Activated CD8-positive, alpha-beta memory T cell treated with anti-CD3 and anti-CD28 coated beads for 4 hours (primary cell): ENCODE measurements around the gene THSD4.
"Not testable (repeated sequence)": the region's sequence is repeated elsewhere in the genome, so short reads cannot be mapped to it uniquely, and the experiment has no call there.

Experiments used
- DNase-seq, 2 donors: peaks; one replicate each; pipeline ENCODE4 v3.0.0-alpha.2; 2020; ENCODE audit warnings: low read depth in 2 of 2

Gene THSD4

DNA sequence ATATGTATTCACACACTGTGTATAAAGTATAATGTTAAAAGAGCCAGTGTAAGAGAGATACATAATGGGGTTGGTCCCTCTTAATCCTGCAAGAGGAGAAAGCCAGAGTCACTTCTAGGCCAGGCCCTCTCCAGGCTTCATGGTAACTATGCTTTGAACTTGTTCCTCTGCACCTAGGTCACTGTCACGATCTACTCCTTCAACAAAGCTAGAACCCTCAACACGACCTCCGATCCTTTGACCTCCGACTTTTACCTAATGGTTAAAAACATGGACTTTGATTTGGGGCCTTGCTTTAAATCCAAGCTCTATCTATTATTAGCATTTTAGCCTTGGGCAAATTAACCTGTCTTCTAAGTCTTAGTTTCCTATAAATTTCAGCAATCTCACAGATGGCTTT lies 541.2 kb downstream of the THSD4 start:
- no peak for DNase-seq

GRCh38 chr15:71657141-71657540 lies 541.9 kb downstream of the THSD4 start:
- no peak for DNase-seq

- no peak for DNase-seq
Measured at GRCh38 chr15:71658036-71658435, 542.8 kb downstream of the THSD4 start.

DNA sequence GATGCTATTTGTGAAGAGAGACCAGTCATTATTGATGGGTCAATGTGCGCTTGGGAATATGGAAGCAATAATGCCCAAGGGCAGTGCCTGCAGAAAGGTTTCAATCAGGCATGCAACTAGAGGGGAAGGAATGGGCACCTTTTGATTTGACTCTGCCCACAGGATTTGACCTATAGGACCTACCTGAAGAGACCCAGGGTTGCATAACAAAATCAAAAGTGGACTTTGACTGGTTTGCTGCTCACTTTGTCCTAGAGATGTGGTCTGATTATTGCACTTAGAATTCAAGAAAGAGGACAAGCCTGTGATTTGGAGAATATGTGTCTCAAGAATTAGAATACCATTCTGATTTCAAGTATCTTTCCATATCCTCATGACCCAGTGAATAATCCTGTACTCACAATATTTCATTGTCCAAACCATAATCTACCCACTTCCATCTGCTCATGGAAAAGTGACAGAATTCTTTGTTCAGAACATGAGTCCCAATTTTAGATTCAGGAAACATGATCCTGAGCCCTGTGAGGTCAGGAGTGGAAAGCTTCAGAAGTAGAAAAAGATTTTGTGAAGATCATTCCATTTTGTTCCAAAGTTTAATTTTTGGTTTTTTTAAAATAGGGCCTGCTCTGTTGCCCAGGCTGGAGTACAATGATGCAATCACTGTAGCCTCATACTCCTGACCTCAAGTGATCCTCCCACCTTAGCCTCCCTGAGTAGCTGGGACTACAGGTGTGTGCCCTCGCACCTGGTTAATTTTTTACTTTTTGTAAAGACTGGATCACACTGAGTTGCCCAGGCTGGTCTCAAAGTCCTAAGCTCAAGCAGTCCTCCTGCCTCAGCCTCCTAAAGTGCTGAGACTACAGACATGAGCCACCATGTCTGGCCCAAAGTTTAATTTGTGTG lies 543.8 kb downstream of the THSD4 start:
- DNase-seq = no peak

GRCh38 chr15:71659730-71660067 lies 544.4 kb downstream of the THSD4 start:
- DNase-seq = no peak

- DNase-seq = no peak
Measured at GRCh38 chr15:71660501-71660900, 545.2 kb downstream of the THSD4 start.

DNA sequence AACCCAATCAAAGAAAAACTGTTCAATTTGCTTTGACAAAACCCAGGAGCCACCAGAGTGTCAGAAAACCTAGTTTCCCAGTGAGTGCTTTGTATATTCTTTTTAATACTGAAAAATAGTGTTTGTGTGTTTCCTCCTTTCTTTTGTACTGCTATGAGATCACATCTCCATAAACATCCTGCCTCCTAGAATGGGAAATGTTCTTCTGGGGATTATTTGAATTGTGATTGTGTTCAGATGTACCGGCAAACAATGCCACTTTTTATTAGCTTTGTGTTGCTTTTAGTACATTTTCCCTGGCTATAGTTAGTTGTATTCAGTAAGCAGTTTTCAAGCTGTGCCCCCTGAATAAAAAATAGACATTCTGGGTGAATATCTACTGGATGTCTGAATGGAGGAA lies 547.0 kb downstream of the THSD4 start:
- no peak for DNase-seq

DNA sequence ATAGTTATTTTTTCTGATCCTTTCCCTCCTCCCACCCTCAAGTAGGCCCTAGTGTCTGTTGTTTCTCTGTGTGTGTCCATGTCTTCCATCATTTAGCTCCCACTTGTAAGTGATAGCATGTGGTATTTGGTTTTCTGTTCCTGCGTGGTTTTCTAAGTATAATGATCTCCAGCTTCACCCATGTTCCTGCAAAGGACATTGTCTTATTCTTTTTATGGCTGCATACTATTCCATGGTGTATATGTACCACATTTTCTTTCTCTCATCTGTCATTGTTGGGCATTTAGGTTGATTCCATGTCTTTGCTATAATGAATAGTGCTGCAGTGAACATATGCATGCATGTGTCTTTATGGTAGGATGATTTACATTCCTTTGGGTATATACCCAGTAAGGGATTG lies 549.4 kb downstream of the THSD4 start:
- no peak for DNase-seq

DNA sequence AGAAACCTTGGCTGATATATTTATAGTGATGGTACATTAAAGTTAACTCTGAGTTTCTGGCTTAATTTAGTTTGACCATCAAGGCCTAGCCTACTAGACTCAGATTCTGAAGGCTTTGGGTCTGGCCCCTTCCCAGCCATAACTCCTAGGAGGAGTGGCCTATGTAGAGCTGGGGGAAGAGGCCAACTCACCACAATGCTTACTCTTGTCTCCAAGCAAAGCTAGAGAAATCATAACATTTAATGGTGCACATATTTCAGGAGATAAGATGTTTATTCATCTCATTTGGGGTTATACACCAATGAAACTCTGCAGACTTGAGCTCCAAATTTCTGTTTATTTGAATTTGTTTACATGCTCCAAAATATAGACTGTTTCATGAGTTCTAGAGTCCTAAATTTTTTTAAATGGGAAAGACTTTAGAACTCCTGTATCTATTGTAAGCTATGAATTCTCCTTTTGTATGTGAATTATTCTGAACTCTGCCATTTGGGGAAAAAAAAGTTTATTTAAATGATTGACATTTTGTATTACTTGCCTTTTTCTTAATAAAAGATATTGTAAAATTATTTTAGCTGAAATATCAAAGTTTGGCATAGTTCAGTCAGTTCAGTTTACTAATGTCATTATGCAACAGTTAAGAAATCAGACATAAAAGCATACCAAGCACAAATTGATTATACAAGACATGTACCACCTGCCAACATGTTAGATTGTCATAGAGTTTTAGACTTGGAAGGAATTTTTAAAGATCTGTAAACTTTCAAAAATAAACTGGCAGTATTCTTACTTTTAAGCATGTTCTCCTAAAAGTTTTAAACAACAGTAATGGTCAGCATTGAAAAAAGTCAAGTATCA lies 551.7 kb downstream of the THSD4 start:
- no peak for DNase-seq

- DNase-seq = no peak
Measured at GRCh38 chr15:71669688-71670087, 554.4 kb downstream of the THSD4 start.

DNA sequence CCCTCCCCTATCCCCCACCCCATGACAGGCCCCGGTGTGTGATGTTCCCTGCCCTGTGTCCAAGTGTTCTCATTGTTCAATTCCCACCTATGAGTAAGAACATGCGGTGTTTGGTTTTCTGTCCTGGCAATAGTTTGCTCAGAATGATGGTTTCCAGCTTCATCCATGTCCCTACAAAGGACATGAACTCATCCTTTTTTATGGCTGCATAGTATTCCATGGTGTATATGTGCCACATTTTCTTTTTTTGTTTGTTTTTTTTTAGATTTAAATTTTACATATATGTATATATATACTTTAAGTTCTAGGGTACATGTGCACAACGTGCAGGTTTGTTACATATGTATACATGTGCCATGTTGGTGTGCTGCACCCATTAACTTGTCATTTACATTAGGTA lies 555.0 kb downstream of the THSD4 start:
- not testable (repeated sequence) for DNase-seq

DNA sequence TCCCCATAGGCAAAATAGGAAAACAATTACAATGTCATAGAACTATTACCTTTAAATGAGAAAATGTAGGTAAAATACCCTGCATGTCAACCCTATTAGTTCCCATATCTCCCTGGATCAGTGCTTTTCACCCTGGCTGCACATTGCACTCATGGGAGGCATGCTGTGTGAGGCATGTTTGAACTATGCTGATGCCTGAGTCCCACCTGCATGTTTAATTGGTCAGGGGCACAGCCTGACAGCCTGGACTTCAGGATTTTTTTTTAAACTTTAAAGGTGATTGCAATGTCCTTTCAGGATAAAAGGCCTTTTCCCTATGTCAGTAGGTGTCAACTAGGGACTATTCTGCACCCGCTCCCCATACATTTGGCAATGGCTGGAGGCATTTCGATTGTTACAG lies 559.1 kb downstream of the THSD4 start:
- no peak for DNase-seq

DNA sequence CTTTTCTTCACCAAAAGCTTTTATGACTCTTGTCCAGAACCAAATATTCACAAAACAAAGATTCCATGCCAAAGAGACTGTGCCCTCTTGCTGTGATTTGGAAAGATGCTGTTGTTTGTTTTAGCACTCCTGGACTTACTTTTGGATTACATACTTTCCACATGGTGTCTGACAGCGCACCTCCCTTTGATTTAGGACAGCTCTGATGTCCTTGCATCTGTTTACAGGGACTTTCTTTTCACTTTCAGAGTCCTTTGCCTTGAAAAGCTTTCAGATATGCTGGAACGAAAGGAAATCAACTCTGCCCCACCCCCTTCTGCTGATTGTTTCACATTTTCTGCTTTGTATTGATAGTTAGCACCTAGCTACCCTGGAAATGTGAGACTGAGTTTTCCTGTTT lies 562.1 kb downstream of the THSD4 start:
- no peak for DNase-seq

DNA sequence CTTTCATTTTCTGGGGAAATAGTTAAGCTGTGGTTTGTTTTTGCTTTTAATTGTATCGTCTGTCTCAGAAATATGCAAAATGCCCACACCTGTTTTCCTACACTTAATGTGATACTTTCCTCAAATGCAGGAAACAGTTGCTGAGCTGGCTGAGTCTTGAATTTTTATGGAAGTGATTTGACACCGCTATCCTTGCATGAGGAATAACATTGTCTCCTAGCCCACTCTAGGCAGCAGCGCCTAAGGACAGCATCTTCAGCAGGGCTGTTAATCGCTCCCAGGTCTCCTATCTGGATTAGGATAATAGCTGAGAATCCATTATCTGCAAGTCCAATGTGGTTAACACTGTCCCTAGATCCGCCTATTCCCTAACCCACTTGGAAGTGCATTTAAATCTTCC lies 562.5 kb downstream of the THSD4 start:
- DNase-seq = no peak

- DNase-seq = no peak
Measured at GRCh38 chr15:71678191-71678590, 562.9 kb downstream of the THSD4 start.

- DNase-seq = no peak
Measured at GRCh38 chr15:71678605-71679004, 563.3 kb downstream of the THSD4 start.

- DNase-seq = no peak
Measured at GRCh38 chr15:71679223-71679792, 564.0 kb downstream of the THSD4 start.

DNA sequence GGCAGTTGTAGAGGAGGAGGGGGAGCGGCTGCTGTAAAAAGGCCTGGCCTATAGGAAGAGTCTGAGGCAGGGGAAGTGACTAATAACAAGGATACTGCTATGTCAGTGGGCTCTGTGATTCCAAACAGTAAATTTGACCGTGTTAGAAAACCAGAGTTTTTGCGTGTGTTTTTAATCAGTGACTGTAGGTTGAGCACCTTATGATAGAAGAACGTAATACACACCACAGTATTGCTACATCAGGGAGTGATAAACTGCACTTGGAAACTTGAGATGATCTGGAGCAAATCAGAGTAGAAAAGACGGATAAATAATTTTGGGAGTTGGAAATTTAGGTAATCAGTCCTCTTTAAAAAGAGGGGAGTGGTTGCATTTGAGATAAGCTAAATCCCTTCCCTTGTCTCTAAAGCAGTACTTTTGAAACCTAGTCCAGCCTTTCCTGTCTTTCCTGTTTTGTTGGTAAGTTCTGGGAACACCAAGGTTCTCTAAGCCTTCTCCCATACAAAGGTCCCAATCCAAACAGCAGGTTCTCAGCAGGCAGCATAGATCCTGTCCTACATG lies 564.6 kb downstream of the THSD4 start:
- no peak for DNase-seq

DNA sequence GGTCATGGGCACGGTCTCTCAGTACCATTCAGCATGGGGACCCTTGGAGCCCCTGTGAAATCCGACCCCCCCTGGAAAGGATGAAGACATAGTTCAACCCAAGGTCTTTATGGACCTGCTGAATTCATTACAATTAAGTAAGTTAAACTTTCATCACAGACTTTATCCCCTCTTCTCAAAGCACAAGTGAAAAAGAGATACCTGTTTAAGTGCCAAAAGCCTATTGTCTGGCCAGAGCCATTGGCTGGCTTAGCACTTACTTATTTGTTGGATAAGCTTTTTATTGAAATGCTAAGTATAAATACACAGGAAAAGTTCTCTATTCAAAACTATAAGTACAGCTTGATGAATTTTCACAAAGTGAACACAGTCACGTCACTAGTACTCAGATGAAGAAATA lies 566.7 kb downstream of the THSD4 start:
- DNase-seq = no peak

DNA sequence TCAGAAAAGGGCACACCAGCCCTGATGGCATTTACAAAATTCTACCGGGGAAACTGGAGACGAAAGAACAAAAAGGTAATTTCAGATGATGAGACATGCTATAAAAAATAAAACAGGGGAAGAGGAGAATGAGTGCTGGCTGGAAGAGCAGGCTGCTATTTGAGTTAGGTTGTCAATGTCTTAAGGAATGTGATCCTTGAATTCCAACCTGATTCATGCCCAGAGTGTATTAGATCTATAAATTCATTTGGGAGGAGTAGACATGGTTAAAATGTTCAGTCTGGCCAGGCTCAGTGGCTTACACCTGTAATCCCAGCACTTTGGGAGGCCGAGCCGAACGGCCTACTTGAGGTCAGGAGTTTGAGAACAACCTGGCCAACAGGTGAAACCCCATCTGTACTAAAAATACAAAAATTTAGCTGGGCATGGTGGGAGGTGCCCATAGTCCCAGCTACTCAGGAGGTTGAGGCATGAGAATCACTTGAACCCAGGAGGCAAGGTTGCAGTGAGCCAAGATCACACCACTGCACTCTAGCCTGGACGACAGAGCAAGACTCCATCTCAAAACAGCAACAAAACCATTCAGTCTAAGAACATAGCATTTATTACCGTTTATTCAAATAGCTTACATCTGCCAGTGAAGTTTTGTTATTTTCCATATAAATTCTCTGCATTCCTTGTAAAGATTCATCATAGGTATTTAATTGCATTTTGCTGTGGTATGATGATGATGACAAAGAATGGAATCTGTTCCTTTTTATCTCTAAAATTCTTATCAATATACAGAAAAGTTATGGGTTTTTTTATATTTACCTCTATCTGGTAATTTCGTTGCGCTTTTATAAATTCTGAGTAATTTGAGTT lies 568.4 kb downstream of the THSD4 start:
- DNase-seq = no peak

GRCh38 chr15:71685420-71685993 lies 570.2 kb downstream of the THSD4 start:
- no peak for DNase-seq
